Dedifferentiated amniotic fluid mesenchymal stem cell (primary cell): ENCODE data around the gene TNIP3.

ENCODE experiments used
- DNase-seq: peaks from one replicate; pipeline ENCODE4 v3.0.0-alpha.2; 2016; ENCODE audit errors: extremely low spot score

Gene TNIP3

DNA sequence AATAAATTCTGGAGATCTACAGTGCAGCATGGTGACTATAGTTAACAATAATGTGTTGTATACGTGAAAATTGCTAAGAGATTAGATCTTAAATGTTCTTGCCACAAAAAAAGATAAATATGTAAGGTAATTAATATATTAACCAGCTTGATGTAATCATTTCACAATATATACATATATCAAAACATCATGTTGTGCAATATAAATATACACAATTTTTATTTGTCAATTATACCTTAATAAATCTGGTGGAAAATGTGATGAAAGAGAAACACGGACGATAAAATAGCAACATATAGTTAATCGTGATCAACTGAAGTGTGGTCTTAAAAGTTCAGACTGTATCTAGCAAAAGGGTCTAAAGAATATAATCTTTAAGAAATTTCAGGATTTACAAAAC lies 75.3 kb downstream of the TNIP3 start:
- no peak for DNase-seq
